Measurements from ENCODE around the gene CYTH2.
A peak's percentile ranks its signal among the peaks of the same experiment; 100 is the strongest.
"Not testable (repeated sequence)": the region's sequence is repeated elsewhere in the genome, so short reads cannot be mapped to it uniquely, and the experiment has no call there.

The CYTH2 gene

GRCh38 chr19:48476176-48476575 lies 7.0 kb downstream of the CYTH2 start:
- FAIRE-seq = no peak
- no peak for DNase-seq (ENCODE audit: insufficient read length, low spot score)

GRCh38 chr19:48477067-48477685 lies 8.0 kb downstream of the CYTH2 start:
- no peak for FAIRE-seq
- DNase-seq (ENCODE audit: insufficient read length, low spot score) = no peak

DNA sequence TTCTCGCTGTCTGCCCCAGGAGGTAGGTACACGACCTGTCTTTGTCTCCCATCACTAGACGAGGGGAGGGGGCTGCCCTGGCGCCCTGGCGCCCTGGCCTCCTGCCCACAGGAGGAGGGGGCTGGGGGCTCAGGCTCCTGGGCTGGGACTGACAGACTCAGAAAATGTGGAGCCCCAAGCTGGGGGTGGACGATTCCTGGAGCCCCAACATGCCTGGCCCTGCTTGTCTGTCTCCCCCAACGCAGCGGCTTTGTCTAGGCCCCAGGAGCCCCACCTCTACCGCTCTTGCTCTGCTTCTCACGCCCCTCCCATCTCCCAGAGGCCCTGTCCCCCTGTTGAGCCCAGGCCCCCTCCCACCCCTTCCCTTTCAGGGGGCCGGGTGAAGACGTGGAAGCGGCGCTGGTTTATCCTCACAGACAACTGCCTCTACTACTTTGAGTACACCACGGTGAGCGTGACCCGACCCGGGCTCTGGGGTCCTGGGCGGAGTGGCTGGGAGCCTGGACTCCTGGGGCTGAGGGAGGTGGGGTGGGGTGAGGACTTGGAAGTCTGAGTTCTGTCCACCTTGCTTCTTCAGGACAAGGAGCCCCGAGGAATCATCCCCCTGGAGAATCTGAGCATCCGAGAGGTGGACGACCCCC lies 8.6 kb downstream of the CYTH2 start:
- DNase-seq (ENCODE audit: insufficient read length, low spot score) = no peak
- FAIRE-seq = no peak

DNA sequence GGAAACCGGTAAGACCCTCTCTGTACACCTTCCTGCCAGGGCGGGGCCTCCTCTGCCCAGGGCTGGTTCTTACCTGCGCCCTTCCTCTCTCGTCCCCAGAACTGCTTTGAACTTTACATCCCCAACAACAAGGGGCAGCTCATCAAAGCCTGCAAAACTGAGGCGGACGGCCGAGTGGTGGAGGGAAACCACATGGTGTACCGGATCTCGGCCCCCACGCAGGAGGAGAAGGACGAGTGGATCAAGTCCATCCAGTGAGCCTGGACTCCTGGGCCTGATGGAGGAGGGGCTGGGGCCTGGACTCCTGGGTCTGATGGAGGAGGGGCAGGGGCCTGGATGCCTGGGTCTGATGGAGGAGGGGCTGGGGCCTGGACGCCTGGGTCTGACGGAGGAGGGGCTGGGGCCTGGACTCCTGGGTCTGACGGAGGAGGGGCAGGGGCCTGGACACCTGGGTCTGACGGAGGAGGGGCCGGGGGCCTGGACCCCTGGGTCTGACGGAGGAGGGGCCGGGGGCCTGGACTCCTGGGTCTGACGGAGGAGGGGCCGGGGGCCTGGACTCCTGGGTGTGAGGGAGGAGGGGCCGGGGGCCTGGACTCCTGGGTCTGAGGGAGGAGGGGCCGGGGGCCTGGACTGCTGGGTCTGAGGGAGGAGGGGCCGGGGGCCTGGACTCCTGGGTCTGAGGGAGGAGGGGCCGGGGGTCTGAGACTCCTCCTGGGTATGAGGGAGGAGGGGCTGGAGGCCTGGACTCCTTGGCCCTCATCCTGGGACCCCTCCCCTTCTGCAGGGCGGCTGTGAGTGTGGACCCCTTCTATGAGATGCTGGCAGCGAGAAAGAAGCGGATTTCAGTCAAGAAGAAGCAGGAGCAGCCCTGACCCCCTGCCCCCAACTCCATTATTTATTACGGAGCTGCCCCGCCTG lies 9.4 kb downstream of the CYTH2 start:
- FAIRE-seq = no peak

GRCh38 chr19:48479686-48480085 lies 10.5 kb downstream of the CYTH2 start:
- DNase-seq (ENCODE audit: insufficient read length, low spot score) (no peak), FAIRE-seq (no peak)

More for the DNA sequence above, 9.4 kb downstream of the CYTH2 start:
- no peak for DNase-seq (ENCODE audit: insufficient read length, low spot score)

DNA sequence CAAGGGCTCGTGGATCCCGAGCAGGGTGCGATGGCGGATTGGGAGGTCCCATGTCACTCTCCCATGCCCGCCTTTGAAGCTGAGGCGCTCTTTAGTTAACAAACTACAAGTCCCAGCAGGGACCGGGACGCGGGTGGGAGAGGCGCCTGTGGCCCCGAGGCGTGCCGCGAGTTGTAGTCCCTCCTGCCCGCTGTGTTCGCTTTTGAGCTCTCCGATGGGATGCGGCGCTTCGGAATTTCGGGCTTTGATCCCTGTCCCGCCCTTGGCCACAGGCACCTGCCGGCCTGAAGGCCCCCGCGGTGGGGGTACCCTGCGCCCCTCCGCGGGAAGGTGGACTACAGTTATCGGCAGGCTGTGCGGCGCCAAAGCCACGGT lies 11.0 kb downstream of the CYTH2 start:
- no peak for DNase-seq (ENCODE audit: insufficient read length, low spot score)
- FAIRE-seq = no peak

DNA sequence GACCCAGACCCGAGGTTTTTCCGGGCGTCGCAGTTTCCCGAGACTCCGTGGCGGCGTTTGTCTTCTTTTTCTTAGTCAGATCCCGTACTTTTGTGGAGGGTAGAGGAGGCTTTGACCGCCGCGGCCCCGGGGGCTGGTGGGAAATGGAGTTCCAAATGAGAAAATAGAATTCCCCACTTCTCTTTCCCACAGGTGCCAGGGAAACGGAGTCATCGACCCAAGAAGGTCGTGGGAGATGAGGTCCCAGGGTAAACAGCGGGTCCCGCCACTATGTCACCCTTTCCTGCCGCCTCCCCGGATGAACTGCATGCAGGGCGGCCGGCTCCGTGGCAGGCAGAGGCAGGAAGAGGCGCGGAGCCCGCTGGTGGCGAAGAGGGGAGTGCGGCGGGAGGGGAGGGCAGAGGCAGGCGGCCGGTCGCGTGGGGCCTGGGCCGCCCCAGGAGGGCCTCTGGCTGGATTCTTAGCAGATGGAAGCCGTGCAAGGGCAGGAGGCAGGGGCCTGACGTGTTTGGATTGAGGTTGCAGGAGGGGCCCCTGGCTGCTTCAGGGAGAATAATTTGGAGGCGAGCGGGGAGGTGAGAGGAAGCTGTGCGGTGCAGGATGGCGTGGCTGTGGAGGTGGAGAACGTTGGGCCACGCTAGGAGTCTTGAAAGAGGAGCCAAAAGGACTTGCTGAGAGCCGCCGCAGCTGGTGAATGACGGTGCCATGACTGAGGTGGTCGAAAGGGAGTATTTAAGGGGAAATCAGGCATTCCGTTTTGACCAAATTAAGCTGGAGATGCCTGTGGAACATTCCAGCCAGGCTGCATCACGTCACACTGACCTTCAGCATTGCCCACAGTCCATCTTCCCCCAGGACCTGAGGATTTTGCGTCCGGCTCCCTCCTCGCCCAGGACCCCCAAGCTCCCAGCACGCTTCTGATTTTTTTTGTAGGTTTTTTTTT lies 11.7 kb downstream of the CYTH2 start:
- no peak for DNase-seq (ENCODE audit: insufficient read length, low spot score)
- no peak for FAIRE-seq

DNA sequence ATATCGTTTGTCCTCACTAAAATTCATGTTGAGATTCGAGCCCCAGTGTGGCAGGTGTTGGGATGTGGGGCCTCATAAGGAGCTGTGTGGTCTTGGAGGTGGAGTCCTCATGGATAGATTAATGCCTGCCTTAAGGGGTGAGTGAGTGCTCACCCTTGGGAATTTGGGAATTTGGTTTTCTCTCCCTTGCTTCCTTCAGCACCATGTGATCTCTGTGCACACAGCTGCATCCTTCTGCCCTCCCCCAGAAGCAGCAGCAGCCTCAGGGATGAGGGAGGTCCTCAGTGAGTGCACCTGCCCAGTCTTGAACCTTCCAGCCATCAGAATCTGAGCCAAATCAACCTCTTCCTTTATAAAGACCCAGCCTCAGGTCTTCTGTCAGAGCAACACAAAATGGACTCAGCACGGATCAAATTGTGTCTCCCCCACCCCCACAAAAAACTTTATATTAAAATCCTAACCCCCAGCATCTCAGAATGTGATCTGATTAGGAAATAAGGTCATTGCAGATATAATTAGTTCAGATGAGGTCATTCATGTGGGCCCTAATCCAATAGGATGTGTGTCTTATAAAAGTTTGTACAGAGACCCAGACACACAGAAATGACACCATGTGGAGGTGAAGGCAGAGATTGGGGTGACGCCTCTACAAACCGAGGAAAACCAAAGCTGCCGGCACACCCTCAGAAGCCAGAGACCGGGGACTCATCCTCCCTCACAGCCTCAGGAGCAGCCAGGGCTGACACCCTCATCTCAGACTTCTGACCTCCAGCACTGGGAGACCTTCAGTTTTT lies 12.9 kb downstream of the CYTH2 start:
- no peak for DNase-seq (ENCODE audit: insufficient read length, low spot score)
- FAIRE-seq = no peak

GRCh38 chr19:48483301-48483700 lies 14.1 kb downstream of the CYTH2 start:
- no peak for FAIRE-seq
- DNase-seq (ENCODE audit: insufficient read length, low spot score) = no peak

- DNase-seq (ENCODE audit: insufficient read length, low spot score) = no peak
- FAIRE-seq = no peak
Observed at GRCh38 chr19:48484247-48484893, 15.2 kb downstream of the CYTH2 start.

DNA sequence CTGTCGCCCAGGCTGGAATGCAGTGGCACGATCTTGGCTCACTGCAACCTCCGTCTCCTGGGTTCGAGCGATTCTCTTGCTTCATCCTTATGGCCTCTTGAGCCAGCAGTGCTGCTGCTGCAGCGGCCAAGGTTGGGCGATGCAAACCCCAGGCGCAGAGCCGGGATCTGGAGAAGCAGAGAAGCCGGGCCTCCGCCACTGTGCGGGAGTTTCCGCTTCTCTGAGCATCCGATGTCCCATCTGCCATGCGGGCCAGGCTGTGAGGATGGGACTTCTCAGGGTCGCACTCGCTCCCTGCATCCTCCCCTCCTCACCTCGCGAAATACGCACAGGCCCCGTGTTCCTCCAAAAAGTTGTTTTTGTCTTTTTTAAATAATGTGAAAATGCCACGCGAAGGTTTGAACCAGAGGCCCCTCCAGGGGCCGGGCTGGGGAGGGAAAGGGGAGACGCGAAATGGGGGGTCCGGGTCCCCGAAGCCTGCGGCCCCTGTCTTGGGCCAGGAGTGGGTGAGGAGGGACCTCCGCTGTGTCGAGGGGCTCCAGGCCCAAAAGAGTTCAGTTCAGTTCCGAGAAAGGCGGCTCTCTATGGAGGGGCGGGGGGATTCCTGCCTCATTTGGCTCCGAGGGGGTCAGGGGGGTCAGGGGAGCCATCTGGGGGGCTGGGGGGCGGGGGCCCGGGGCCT lies 15.9 kb downstream of the CYTH2 start:
- DNase-seq (ENCODE audit: insufficient read length, low spot score) = no peak
- no peak for FAIRE-seq

GRCh38 chr19:48486706-48487105 lies 17.5 kb downstream of the CYTH2 start:
- not testable (repeated sequence) for DNase-seq (ENCODE audit: insufficient read length, low spot score); FAIRE-seq

DNA sequence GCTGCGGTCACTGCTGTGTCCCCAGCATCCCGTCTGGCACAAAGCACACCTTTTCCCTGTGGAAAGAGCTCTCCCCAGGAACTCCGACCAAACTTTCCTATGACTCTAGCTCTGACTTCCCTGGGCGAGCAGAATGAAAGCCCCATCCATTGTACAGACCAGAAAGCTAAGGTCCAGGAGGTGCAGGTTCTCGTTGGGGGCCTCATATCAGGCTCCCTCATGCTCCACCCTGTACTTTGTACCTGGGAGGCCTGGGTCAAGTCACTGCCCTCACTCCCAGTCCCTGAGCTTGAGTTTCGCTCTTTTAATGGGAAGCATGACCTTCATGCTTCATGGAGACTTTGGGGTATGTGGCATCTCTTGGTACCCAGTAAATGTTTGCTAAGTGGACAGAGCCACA lies 18.4 kb downstream of the CYTH2 start:
- FAIRE-seq (no peak), DNase-seq (ENCODE audit: insufficient read length, low spot score) (no peak)

- no peak for DNase-seq (ENCODE audit: insufficient read length, low spot score)
- FAIRE-seq = no peak
Observed at GRCh38 chr19:48487948-48488347, 18.8 kb downstream of the CYTH2 start.

GRCh38 chr19:48488478-48488877 lies 19.3 kb downstream of the CYTH2 start:
- not testable (repeated sequence) for FAIRE-seq; DNase-seq (ENCODE audit: insufficient read length, low spot score)

DNA sequence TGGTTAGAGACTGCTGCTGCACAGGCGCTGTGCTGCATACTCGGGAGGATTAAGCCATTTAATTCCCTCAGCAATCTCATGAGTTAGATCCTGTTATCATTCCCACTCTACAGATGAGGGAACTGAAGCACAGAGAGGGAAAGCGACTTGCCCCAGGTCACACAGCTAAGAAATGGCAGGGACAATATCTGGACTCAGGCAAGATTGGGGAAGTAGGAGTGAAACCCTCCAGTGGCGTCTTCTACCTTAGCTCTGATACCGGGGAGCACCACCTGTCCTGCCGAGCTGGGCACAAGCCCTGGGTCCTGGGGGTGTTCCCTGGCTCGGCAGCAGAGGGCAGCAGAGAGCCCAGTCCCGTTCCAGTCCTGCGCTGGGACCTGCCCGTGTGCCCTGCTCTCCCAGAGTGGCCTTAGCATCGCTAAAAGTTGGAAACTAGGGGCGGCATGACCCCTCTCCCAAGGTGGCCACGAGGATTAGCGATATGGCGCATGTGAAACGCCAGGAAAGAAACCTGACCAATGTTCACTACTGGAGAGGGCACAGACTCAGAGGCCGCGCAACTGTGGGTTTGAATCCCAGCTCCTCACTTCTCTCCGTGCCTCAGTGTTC lies 20.5 kb downstream of the CYTH2 start:
- FAIRE-seq (peak; percentile 94), DNase-seq (ENCODE audit: insufficient read length, low spot score) (peak; percentile 91)

DNA sequence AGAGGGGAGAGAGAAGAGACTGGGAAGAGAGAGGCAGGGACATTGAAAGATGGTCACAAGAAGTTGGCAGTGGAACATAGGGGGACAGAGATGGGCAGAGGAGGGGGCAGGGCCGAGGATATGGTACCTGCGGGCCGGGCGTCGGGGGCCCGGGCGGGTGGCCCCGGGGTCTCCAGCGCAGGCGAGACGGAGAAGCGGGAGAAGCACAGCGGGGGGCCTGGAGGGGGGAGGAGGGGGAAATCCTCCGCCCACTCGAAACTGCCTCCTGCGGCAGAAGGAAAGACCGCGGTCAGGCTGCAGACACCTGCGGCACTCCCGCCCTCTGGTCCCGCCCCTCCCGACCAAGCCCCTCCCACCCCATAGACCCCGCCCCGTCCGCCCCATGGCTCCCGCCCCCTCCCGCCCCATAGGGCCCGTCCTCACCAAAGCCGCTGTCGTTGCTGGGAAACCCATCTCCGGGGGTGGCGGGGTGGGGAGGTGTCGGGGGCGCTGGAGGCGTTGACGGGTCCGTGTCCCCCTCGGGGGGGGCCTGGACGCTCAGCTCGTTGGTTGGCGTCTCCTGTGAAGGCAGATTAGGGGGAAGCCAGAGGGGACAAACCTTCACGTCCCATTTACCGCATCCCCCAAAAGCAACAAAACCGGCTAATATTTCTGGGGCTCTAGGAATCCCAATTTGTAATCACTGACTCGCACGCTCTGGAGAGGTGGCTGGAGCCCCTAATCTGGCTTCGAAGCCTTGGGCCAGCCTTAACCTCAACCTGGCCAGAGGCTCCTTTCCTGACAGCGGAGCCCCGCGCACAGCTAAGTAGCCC lies 22.0 kb downstream of the CYTH2 start:
- peak; percentile 57 for FAIRE-seq
- peak; percentile 91 for DNase-seq (ENCODE audit: insufficient read length, low spot score)

GRCh38 chr19:48491793-48492123 lies 22.6 kb downstream of the CYTH2 start:
- FAIRE-seq (no peak), DNase-seq (ENCODE audit: insufficient read length, low spot score) (no peak)

All from GM19239 (cell line).